Breast epithelium (tissue), 4 donors: ENCODE results near the gene ATXN7L3B. TPM values are rescaled to one million over a fixed set of nuclear protein-coding genes. Genes with fewer than 3 reads are reported as not detected.

ENCODE experiments used
- DNase-seq, 2 donors: peaks; one replicate each; pipeline ENCODE4 v3.0.0-alpha.2; 2019; ENCODE audit warnings: low spot score in 2 of 2
- H3K27ac ChIP-seq, 2 donors: fragments of 200-600 bp; sonication (generic) in 1 of 2; one replicate each; pipeline ENCODE4 v1.5.1; 2016 to 2019; ENCODE audit warnings: mild to moderate bottlenecking in 1 of 2
- H3K27me3 ChIP-seq, 2 donors: fragments of 200-600 bp; sonication (generic) in 1 of 2; one replicate each; pipeline versions ENCODE4 v1.5.1 to v1.6.0; 2017 to 2019; ENCODE audit warnings: control low read depth in 1 of 2, mild to moderate bottlenecking in 1 of 2
- H3K36me3 ChIP-seq: fragments of 200-600 bp; one replicate; pipeline ENCODE4 v1.5.1; 2019
- H3K4me1 ChIP-seq, 2 donors: fragments of 200-600 bp; sonication (generic); one replicate each; pipeline ENCODE4 v1.5.1; 2016 to 2019; ENCODE audit warnings: control low read depth in 1 of 2
- H3K4me3 ChIP-seq, 3 donors: fragments of 200-600 bp; sonication (generic); 1 replicate in 2 of 3; 2 replicates in 1 of 3; pipeline ENCODE4 v1.5.1; 2016 to 2019; ENCODE audit warnings: mild to moderate bottlenecking in 3 of 3, moderate library complexity in 2 of 3
- H3K9me3 ChIP-seq, 2 donors: fragments of 200-600 bp; sonication (generic) in 1 of 2; one replicate each; pipeline ENCODE4 v1.5.1; 2016 to 2019; ENCODE audit warnings: control low read depth in 1 of 2
- POLR2A ChIP-seq: fragments of 450-650 bp; IDR thresholded peaks from one replicate; pipeline ENCODE4 v1.6.1; 2016; ENCODE audit warnings: antibody characterized with exemption, mild to moderate bottlenecking, moderate library complexity
- POLR2AphosphoS5 ChIP-seq, 3 donors: sonication (generic); formaldehyde crosslinking; IDR thresholded peaks; one replicate each; pipeline ENCODE4 v1.6.1; 2017; ENCODE audit warnings: antibody characterized with exemption in 3 of 3
- intact Hi-C: fragments of 100-400 bp; cut with DNase I; formaldehyde crosslinking; loops from one replicate; pipeline ENCODE4 v1.15.1; 2023; ENCODE audit warnings: low total_unique reads
- total RNA-seq, 3 donors: library from RNA; depleted of rRNA; stranded (reverse); fragments of >200 nt; gene quantifications; one replicate each; pipeline ENCODE4 v1.1.0, GENCODE V29; 2016
- TF ChIP-seq, protein P1 (sequence below), 3 donors: fragments of 450-650 bp; IDR thresholded peaks; one replicate each; pipeline ENCODE4 v1.5.1; 2016 to 2017; ENCODE audit warnings: antibody characterized with exemption in 3 of 3, mild to moderate bottlenecking in 3 of 3, moderate library complexity in 3 of 3

The ATXN7L3B gene
- total RNA-seq, 3 donors from 2014 or later, result 17.8 to 33.1 (median 22.3) TPM

DNA sequence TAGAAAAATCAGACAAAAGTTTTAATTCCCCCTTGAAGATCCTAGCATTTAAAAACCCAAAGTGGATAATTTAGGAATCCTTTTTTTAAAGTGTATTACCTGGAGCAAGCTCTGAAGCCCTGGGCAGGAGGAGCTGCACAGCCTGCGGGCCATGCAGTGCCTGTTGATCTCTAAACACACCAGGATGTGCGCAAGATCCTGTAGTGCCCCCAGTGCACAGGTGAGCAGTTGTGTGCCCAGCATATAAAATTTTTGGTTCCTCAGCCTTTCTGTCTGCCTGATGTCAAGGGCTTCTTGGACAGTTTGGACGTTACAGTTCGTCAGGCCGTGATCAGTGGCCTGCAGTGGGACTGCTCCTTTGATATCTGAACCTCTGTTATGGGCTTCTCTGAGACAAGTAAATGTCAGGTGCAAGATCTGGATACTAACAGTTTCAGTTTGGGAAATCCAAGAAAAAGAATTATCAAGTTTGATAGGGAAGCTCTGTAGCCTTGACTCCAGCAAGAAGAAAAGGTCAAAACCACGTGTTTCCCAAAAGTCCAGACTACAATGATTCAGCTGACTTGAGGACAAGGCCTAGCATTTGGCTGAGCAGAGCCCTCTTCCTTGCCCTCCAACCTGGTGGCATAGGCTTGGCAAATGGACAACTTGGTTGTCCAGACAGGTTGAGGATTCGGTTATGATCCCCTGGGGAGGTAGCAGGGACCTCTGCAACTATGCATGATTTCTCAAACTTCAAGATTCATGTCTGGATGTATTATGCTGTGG is 1.0 kb downstream of the ATXN7L3B start:
- Histone ChIP-seq H3K9me3 (no peaks in the 10 kb centered on the region), H3K36me3 (no peaks in the 10 kb centered on the region), H3K27ac (peak overlapping the region; percentile 98), H3K27me3 (no peaks in the 10 kb centered on the region), H3K4me1 (peaks cover 0 to 21% of the 10 kb centered on the region in 2 donors), H3K4me3 (peak overlapping the region; percentile 83 to 86 (median 84))
- TF ChIP-seq POLR2AphosphoS5 (IDR thresholded peaks at IDR 0.05) (no peak), POLR2A (no peak)
- TF ChIP-seq, protein P1, sequence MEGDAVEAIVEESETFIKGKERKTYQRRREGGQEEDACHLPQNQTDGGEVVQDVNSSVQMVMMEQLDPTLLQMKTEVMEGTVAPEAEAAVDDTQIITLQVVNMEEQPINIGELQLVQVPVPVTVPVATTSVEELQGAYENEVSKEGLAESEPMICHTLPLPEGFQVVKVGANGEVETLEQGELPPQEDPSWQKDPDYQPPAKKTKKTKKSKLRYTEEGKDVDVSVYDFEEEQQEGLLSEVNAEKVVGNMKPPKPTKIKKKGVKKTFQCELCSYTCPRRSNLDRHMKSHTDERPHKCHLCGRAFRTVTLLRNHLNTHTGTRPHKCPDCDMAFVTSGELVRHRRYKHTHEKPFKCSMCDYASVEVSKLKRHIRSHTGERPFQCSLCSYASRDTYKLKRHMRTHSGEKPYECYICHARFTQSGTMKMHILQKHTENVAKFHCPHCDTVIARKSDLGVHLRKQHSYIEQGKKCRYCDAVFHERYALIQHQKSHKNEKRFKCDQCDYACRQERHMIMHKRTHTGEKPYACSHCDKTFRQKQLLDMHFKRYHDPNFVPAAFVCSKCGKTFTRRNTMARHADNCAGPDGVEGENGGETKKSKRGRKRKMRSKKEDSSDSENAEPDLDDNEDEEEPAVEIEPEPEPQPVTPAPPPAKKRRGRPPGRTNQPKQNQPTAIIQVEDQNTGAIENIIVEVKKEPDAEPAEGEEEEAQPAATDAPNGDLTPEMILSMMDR (IDR thresholded peaks at IDR 0.05), result no peak
- intact Hi-C loops, result no loop called here
- no peak for DNase-seq

- Histone ChIP-seq H3K4me3 (peak overlapping the region; percentile 83 to 86 (median 84)), H3K27ac (peak overlapping the region; percentile 98), H3K9me3 (no peaks in the 10 kb centered on the region), H3K36me3 (no peaks in the 10 kb centered on the region), H3K4me1 (peaks cover 0 to 21% of the 10 kb centered on the region in 2 donors), H3K27me3 (no peaks in the 10 kb centered on the region)
- TF ChIP-seq, protein P1 (IDR thresholded peaks at IDR 0.05), result no peak
- TF ChIP-seq POLR2A (no peak), POLR2AphosphoS5 (IDR thresholded peaks at IDR 0.05) (no peak)
- intact Hi-C loops, result no loop called here
- no peak for DNase-seq
Observed at GRCh38 chr12:74539261-74539660, 1.6 kb downstream of the ATXN7L3B start.

DNA sequence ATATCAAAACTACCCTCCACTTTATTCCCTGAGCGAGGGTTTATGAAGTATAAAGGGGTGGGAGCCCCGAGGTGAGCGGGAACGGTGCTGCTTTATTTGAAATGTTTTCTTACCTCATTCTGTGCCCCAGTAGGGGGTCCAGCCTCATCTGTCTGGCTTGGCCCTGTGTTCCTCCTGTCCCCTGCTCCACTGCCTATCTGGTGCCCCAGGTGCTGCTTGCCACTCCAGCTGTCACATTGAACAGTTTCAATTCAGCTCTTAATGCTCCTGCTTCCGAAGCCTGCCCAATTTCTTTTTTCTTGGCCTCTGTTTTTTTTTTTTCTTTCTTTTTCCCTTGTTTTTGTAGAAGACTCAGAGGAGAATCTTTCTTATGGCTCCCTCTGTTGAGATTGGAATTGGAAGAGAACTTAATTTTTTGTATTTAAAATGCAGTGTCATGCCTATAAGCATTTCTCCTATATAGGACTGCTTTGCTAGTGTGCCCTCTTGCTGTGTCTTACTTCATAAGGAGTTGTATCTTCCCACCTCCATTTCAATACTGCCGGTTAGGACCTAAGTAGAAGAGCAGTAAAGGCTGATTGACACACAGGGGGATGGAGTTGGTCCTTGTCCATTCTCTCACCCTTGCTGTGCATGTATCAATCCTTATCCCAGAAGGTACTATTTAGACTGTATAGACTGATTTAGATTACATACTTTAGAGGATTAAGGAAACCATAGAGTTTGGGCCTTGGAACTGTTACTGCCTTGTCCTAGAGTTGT is 2.3 kb downstream of the ATXN7L3B start:
- intact Hi-C loops, result no loop called here
- H3K4me1 ChIP-seq, result peaks cover 0 to 21% of the 10 kb centered on the region in 2 donors
- no peaks in the 10 kb centered on the region for H3K36me3 ChIP-seq
- DNase-seq, result no peak
- H3K9me3 ChIP-seq, result no peaks in the 10 kb centered on the region
- peak overlapping the region; percentile 83 to 86 (median 84) for H3K4me3 ChIP-seq
- no peaks in the 10 kb centered on the region for H3K27me3 ChIP-seq
- H3K27ac ChIP-seq, result no peak overlapping the region
- no peak for TF ChIP-seq POLR2A
- no peak for TF ChIP-seq POLR2AphosphoS5 (IDR thresholded peaks at IDR 0.05)
- TF ChIP-seq, protein P1 (IDR thresholded peaks at IDR 0.05), result no peak

DNA sequence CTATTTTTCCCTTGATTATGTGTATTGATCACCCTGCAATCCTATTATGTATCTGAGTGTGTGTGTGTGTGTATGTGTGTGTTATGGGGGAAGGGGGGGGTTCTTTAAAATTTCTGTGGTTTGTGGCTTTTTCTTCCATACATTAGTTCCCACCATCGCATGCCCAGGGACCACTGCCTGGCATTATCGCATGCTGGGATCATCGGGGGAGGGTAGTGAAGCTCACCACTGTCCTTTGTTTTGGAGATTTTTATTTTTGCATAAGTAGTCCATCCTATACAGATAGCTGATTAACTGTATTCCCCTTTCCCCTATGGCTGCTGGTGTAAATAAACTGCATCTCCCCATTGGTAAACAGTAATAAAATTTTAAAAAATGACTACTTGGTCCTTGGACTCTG is 3.4 kb downstream of the ATXN7L3B start:
- no peak for DNase-seq
- intact Hi-C loops, result no loop called here
- peak overlapping the region in 2 of 3 donors; percentile 13 to 86 for H3K4me3 ChIP-seq
- TF ChIP-seq POLR2AphosphoS5 (IDR thresholded peaks at IDR 0.05), result no peak
- TF ChIP-seq POLR2A, result no peak
- TF ChIP-seq, protein P1 (IDR thresholded peaks at IDR 0.05), result no peak
- no peaks in the 10 kb centered on the region for H3K27me3 ChIP-seq
- H3K36me3 ChIP-seq, result no peaks in the 10 kb centered on the region
- no peaks in the 10 kb centered on the region for H3K9me3 ChIP-seq
- H3K27ac ChIP-seq, result no peak overlapping the region
- peaks cover 0 to 21% of the 10 kb centered on the region in 2 donors for H3K4me1 ChIP-seq

DNA sequence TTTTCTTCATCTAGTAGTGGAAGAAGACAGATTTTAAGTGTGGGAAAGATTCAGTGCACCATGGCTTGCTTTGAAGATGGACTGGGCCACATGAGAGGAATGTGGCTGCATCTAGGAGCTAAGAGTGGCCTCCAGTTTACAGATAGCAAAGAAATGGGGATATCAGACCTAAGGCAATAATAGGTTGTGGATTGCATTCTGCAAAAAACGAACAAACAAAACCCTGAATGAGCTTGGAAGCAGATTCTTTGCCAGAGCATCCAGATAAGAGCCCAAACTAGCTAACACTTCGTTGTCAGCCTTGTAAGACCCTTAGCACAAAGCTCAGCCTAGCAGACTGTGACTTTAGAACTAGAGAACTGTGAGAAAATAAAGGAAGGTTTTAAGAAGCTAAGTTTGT is 9.6 kb downstream of the ATXN7L3B start:
- no peaks in the 10 kb centered on the region for H3K27me3 ChIP-seq
- no peaks in the 10 kb centered on the region for H3K36me3 ChIP-seq
- TF ChIP-seq, protein P1 (IDR thresholded peaks at IDR 0.05), result no peak
- TF ChIP-seq POLR2A, result no peak
- no peak for TF ChIP-seq POLR2AphosphoS5 (IDR thresholded peaks at IDR 0.05)
- intact Hi-C loops, result no loop called here
- no peak overlapping the region for H3K4me3 ChIP-seq
- no peak for DNase-seq
- H3K27ac ChIP-seq, result no peak overlapping the region
- H3K4me1 ChIP-seq, result no peaks in the 10 kb centered on the region
- no peaks in the 10 kb centered on the region for H3K9me3 ChIP-seq
